Superior temporal gyrus (tissue), 1 donor: ENCODE data around the gene L3MBTL3.

Source experiments
- DNase-seq: peaks from one replicate; pipeline ENCODE4 v3.0.0-alpha.2; 2016; ENCODE audit errors: extremely low spot score

The L3MBTL3 gene

GRCh38 chr6:130018292-130018743 is at the start of gene L3MBTL3:
Gene L3MBTL3 (plus strand): TSS chr6:130018581. CDS start chr6:130042700, 24,119 bp downstream.
- DNase-seq = peak; percentile 89

DNA sequence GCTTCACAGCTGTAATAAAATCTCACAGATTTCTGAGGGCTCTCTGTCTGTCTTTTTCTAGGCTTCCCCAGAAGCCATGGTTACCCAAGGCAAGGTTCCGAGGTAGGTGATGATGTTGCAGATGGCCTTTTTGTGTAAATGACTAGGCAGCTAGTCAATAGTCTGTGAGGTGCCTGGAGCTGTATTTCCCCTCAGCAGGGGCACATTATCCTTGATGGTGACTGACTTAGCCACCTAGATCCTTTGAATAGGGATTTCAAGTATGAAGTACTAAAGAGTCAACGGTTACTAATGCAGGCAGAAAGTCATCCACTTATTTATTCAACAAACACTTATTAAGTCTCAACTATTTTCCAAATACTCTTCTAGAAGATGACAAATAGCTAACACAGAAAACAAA is 49.3 kb upstream of the L3MBTL3 start:
- DNase-seq = no peak

- DNase-seq = no peak
These were observed 42.3 kb upstream of the L3MBTL3 start for GRCh38 chr6:129976110-129976509.

- DNase-seq = no peak
These were observed 40.0 kb upstream of the L3MBTL3 start for GRCh38 chr6:129978148-129978916.

DNA sequence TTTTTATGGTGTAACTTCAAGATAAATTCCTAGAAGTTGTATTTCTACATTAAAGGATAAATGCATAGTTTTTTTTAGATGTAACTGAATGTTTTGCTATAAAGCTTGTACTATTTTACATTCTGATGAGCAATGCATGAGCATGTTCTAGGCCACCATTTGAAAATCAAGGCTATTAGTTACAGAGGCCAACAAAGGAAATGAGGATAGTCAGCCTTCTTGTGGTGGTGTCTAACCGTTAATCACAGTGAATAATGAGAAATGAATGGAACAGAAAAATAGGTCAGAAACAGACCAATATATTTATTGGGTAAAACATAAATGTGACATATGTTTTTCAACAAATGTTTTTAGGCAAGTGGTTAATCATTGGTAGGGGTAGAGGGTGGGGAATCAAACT is 37.6 kb upstream of the L3MBTL3 start:
- DNase-seq = no peak

DNA sequence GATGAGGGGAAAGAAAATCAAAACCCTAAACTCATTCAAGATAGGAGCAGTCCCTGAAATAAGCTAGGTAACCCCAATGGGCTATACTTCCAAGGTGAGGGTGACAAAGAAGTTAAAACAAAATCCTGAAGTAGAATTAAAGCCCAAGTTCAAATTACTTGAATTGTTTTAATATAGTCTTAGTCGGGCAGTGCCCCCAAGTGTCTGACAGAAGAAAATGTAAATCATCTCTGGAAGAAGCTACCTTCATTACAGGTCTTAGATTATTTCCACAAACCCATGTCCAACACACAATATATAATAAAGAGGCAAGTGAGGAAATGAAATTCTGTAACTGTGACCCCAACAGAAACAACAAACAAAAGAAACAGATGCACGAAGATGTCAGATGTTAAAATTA is 36.8 kb upstream of the L3MBTL3 start:
- DNase-seq = no peak

DNA sequence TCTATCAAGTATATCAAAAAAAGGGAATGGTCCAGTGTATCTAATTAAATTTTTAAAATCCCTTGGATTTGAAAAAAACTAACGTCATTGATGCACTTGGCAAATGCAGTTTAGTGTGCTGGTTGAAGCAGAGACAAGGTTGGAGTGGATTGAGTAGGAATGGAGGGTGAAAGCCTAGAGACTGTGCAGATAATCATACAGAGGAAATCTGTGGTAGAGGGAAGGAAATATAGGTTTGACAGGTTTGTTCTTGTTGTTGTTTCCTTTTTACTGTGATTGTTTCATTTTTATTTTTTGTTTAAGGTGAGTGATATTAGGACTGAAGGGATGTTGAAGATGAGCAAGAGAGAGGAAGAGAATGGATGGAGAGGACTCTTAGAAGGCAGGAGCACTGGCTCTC is 29.0 kb upstream of the L3MBTL3 start:
- DNase-seq = no peak

DNA sequence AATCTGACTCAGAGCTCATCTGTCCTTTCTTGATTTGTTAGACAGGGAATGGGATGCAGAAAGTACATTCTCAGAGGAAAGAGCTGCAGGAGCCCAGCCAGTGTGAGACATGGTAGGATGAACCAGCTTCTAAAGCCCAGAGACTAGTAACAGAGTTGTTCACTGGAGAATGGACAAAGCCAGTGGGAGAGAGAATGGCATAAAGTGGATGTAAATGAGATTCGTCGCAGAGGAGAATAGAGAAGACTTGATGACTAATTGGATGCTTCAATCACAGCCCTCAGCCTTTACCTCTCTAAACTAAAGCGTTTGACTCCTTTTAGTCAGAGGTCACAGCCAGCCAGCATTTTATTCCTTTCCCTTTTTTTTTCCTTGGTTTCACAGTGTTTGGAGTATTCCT is 25.5 kb upstream of the L3MBTL3 start:
- DNase-seq = no peak

DNA sequence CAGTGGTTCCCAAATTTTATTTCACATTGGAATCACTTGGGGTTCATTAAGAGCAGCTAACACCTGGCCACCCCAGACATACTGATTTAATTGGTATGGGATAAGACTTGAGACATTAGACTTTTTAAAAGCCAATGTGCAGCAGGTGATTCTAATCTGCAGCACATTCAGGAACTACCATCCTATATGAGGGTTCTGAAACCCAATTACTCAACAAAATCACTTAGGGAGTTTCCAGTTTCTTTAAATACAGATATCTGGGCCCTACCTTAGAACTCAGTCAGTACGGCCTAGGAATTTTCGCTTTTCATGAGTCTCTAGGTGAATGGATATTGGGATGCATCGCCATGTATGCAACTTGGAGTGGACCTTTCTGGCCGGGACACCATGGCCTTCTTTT is 24.0 kb upstream of the L3MBTL3 start:
- DNase-seq = no peak

DNA sequence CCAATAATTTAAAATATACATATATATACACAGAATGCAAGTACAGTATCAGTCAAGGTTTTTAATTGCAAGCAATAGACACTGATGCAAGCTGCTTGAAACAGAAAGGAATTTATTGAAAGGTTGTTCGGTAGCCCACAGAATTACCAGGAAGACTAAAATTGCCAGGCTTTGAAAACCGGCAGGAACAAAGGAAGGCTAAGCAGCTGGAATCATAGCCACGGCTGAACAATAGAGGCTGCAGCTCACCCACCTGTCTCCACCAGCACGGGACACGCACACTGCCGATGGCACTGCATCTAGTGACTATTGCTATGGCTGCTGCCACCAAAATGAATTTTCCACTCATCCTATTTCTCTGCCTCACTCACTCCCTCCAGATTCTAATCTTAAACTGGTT is 22.0 kb upstream of the L3MBTL3 start:
- no peak for DNase-seq

DNA sequence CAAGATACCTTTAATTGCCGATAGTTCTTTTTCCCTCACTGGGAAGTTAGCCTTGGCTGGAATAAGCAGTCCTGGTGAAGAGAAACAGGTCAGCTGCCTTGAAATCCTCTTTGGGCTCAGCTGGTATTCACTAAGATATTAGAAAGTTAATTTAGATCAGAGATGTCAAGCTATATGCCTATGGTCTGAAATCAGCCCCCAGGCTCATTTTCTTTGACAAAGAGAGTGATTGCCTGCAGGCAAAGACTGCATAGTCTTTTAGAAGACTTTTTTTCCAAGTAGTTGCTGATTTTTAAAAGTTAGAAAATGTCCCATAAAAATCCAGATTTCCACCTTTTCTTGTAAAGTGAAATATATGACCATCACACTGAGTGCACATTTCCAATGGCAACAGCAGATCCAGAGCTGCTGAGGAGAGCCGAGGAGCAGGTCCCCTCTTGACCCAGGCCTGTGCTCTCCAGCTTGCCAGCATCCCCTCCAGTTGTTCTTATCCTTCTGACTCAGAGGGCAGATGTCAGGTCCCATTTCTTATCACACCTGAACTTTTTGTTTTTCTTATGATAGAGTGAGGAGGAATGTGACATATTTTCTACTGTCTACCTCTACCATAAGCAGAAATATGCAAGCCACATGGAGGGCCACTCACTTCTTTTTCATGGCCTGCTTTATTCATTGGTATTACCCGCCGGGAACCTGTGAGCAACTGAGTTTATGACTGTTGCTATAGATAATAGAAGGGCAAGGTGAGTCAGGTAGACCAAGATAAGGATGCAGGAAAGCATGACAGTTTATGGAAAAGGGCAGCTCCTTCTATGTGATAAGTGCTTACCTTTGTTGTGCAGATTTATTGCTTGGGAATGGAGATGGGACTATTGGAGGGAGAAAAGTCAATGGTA is 17.6 kb upstream of the L3MBTL3 start:
- DNase-seq = no peak

DNA sequence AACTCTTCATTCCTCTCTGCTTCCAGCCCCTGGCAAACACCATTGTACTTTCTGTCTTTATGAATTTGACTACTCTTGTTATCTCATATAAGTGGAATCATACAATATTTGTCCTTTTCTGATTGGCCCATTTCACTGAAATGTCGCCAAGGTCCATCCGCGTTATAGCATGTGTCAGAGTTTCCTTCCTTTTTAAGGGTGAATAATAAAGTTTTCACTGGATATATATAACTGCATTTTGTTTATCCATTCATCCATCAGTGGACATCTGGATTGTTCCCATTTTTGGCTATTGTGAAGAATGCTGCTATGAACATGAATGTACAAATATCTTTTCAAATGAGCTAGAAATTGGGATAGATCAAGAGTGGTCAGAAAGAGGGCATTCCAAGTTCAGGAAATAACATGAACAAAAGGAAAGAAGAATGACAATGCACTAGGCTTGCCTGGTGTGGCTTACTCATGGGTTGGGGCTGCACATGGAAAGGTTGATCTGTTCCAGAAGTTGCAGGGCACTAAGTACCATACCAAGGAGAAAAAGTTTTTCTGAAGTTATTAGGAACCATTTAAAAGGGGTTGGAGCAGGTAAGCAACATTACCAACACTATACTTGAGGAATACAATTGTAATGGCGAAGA is 10.0 kb upstream of the L3MBTL3 start:
- DNase-seq = no peak

- no peak for DNase-seq
These were observed 9.2 kb upstream of the L3MBTL3 start for GRCh38 chr6:130009146-130009545.

DNA sequence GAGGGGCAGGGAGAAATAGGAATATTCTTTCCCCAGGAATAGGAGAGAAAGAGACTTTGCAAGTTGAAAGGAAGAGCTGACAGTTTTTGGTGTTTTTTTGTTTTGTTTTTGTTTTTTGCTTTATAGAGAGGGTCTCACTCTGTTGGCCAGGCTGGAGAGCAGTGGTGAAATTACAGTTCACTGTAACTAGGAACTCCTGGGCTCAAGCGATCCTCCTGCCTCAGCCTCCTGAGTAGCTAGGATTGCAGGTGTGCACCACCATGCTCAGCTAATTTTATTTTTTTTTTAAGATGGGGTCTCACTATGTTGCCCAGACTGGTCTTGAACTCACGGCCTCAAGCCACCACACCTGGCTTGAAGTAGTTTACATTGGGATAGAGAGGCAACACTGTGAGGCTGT is 8.0 kb upstream of the L3MBTL3 start:
- no peak for DNase-seq

DNA sequence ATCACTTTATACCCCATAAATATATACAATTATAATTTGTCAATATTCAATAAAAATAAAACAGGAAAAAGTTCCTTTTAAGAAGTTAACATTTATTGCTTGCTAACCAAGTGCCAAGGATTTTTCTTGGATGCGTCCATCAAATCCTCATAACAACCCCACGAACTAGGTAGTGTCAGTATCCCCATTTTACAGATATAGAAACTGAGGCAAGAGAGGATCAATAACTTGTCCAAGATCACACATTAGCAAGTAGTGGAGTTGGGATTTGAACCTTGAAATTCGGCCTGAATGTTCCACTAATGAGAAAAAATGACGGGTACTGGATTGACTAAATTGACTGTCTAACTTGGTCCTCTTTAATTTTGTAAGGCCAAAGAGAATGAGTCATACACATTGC is 5.7 kb upstream of the L3MBTL3 start:
- DNase-seq = no peak

DNA sequence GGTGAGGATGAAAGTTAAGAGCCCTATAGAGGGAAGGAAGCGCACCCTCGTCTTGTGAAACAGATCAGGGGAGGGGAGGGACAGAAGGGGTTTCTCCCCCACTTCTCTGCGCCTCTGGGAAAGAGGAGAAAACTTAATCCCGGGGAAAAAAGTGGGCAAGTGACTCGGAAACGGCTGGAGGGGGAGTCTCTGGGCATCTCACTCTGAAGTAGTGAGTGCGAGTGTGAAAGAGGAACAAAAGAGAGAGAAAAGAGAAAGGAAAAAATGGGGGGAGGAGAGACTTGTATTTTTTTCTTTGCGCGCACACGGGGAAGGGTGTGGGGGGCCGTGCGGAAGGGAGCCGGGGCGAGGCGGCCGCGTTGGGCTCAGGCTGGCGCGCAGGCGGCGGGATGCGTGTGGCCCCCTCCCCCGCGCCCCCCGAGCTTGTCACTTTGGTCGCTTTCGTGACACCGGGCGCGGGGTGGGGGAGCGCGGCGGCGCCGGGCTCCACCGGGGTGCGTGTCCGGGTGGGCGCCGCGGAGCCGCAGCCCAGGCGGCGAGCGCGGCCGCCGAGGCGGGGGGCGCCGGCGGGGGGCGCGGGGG is 454 bp downstream of the L3MBTL3 start:
- no peak for DNase-seq

GRCh38 chr6:130019326-130020072 is 1.1 kb downstream of the L3MBTL3 start:
- peak; percentile 38 for DNase-seq

GRCh38 chr6:130020073-130020906 is 1.9 kb downstream of the L3MBTL3 start:
- no peak for DNase-seq

GRCh38 chr6:130020907-130021629 is 2.7 kb downstream of the L3MBTL3 start:
- peak; percentile 96 for DNase-seq

- no peak for DNase-seq
These were observed 8.5 kb downstream of the L3MBTL3 start for GRCh38 chr6:130026859-130027258.
